Measurements from ENCODE around the gene CHCHD10.

The CHCHD10 gene

DNA sequence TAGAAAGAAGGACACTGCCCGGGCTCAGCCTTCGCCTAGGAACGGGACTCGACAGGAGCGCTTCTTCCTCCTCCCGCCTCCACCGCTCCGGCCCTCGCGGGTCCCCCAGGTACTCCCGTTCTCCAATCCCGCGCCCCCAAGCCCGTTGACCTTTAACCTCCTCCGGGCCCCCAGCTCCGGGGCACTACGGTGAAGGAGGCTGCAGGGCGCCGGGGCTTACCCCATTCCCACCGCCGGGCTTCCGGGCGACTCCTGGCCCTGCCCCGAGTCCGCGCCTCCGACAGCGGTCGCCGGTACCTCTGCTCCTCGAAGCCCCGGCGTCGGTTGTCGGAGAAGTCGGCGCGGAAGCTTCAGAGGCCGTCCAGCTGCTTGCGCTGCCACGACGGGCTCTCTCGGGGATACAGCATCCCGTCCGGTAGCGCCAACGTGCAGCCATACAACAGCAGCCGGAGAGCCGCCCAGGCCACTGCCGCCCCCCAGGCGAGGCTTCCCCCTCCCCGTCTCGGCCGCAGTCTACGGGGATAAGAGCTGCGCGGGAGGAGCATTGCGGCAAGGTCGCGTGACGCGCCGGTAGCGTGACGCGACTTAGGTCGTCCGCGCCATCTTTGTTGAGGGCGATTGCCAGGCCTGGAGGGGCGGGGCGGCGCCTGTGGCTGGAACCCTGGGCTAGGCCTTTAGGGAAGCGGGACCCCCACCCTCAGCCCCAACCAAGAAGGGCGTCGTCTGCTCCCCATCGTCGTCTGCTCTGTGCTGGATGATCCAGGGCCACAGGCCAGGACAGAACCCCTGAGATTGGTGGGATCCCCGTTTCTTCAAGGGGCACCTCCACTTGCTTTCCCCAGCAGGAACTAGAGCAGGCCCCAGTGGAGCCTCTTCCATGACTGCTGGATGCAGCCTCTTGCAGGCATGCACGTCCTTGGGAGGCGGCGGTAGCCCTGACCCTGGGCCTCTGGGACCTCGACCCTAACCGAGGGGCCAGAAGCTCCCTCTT is 50.7 kb downstream of the CHCHD10 start:
- H3K79me1 ChIP-seq (ENCODE audit: low read depth, low read length), result peaks cover 9% of the 10 kb centered on the region
- peak overlapping the region; percentile 95 for H3K18ac ChIP-seq (ENCODE audit: low read length)
- H2BK120ac ChIP-seq (ENCODE audit: low read depth, low read length), result peak overlapping the region; percentile 26
- DNase-seq (ENCODE audit: low spot score), result peak; percentile 86
- peak overlapping the region; percentile 5 for H3K4ac ChIP-seq (ENCODE audit: low read length)
- H3K23ac ChIP-seq (ENCODE audit: low read depth, low read length, poor library complexity), result peak overlapping the region; percentile 95
- no peak overlapping the region for H3K27ac ChIP-seq (replicated peaks; ENCODE audit: low read length)
- peak overlapping the region; percentile 94 for H4K8ac ChIP-seq (ENCODE audit: low read depth, low read length)
- peak overlapping the region; percentile 100 for H2AFZ ChIP-seq (ENCODE audit: low read length)
- peak overlapping the region; percentile 87 for H3K14ac ChIP-seq (ENCODE audit: low read length)
- H3K4me2 ChIP-seq (ENCODE audit: insufficient read depth, low read length, poor library complexity, severe bottlenecking), result peak overlapping the region; percentile 77
- peaks cover 0 to 2% of the 10 kb centered on the region in 2 donors for H3K4me1 ChIP-seq (ENCODE audit: control insufficient read depth in 2 of 2, insufficient read depth in 1 of 2, low read depth in 1 of 2, low read length in 2 of 2)
- H3K9me3 ChIP-seq (replicated peaks in 1 of 2; ENCODE audit: control insufficient read depth in 2 of 2, insufficient read depth in 1 of 2, low read depth in 1 of 2, low read length in 2 of 2), result no peaks in the 10 kb centered on the region
- H4K91ac ChIP-seq (ENCODE audit: low read depth, low read length, poor library complexity), result no peak overlapping the region
- H3K27me3 ChIP-seq (ENCODE audit: control insufficient read depth in 3 of 3, insufficient read depth in 3 of 3, low read depth in 1 of 3, low read length in 3 of 3), result no peaks in the 10 kb centered on the region
- peaks cover 9 to 33% of the 10 kb centered on the region in 2 donors for H3K36me3 ChIP-seq (replicated peaks in 1 of 2; ENCODE audit: control insufficient read depth in 2 of 2, insufficient read depth in 2 of 2, low read length in 2 of 2)
- no CpG with 5 or more reads among the region's 84 CpGs for WGBS, 2 donors (ENCODE audit: extremely low coverage in 2 of 2, insufficient read length in 2 of 2, insufficient replicate concordance in 1 of 2)
- peak overlapping the region; percentile 8 for H2BK5ac ChIP-seq (ENCODE audit: low read length)
- H2BK15ac ChIP-seq (ENCODE audit: low read length), result peak overlapping the region; percentile 14
- peak overlapping the region; percentile 75 for H2AK5ac ChIP-seq (ENCODE audit: low read depth, low read length)
- no peak overlapping the region for H2BK12ac ChIP-seq (ENCODE audit: low read length)
- peak overlapping the region; percentile 77 to 89 for H3K4me3 ChIP-seq (ENCODE audit: low read length in 2 of 2)
- H3K9ac ChIP-seq (ENCODE audit: low read depth, low read length, poor library complexity), result peak overlapping the region; percentile 93
